ENCODE data around the gene FBXW12.

Gene FBXW12

DNA sequence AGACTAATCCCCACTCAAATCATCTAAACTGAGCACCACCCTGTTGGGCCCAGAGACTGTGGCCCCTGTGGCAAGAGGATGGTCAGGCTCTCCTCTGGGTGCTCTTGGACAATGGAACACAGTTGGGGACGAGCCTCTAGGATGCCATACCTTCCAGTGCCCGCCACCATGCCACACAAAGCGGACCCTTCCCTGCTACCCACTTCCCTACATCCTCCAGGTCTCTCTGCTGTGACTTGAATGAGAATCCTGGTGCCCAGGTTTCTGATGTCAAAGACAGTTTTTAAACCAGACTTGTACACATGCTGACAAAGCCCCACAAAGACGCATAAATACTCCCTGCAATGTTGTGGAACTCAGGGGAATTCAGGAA is 63.2 kb downstream of the FBXW12 start:
- Histone ChIP-seq H3K4me1 (ENCODE audit: control insufficient read depth, insufficient read depth, low read length) (peaks cover 4% of the 10 kb centered on the region), H3K27ac (ENCODE audit: insufficient read depth, low read depth, low read length, poor library complexity, severe bottlenecking) (no peak overlapping the region), H3K4me3 (ENCODE audit: insufficient read depth, low read depth, low read length) (no peak overlapping the region), H3K27me3 (ENCODE audit: control insufficient read depth, insufficient read depth, low read length, poor library complexity, severe bottlenecking) (no peaks in the 10 kb centered on the region), H3K9me3 (ENCODE audit: control insufficient read depth, low read length) (no peaks in the 10 kb centered on the region), H3K36me3 (ENCODE audit: control insufficient read depth, insufficient read depth, low read length) (peaks cover 23% of the 10 kb centered on the region)
- 93 to 94% methylated on average over 4 of the region's 4 CpGs for WGBS, 2 experiments

DNA sequence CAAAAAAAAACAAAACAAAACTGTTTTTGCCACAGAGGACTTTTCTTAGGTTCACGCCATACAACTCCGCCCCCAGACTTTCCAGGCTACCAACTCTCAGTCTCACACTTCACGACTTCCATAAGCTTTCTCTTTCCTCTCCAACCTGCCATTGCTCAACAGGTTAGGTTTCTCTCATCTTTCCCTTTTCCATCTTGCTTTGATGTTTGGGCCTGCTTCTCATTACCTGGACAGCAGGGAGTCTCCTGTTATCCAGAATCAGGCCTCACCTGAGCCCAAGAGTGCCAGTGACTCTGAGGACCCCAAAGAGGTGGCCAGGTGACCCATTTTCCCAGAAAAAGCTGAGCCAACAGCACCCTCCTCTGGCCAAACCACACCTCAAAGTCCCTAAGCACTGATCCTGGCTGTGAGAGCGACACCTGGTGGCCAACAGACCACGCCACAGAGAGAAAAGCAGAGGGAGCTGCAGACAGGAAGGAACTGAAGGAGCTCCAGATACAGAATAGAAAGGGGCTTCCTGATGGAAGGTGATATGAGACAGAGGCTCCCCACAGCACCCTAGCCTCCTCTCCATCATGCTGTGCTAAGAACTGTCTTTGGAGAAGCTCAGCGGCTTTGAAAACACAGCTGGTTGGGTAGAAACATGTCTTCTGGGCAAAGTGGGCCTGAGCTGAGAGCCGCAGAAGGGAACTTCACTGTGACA is 63.9 kb downstream of the FBXW12 start:
- Histone ChIP-seq H3K4me3 (ENCODE audit: insufficient read depth, low read depth, low read length) (no peak overlapping the region), H3K4me1 (ENCODE audit: control insufficient read depth, insufficient read depth, low read length) (no peaks in the 10 kb centered on the region), H3K36me3 (ENCODE audit: control insufficient read depth, insufficient read depth, low read length) (peaks cover 23% of the 10 kb centered on the region), H3K9me3 (ENCODE audit: control insufficient read depth, low read length) (no peaks in the 10 kb centered on the region), H3K27me3 (ENCODE audit: control insufficient read depth, insufficient read depth, low read length, poor library complexity, severe bottlenecking) (no peaks in the 10 kb centered on the region), H3K27ac (ENCODE audit: insufficient read depth, low read depth, low read length, poor library complexity, severe bottlenecking) (no peak overlapping the region)
- WGBS, 2 experiments: 54% methylated on average over 7 of the region's 7 CpGs

DNA sequence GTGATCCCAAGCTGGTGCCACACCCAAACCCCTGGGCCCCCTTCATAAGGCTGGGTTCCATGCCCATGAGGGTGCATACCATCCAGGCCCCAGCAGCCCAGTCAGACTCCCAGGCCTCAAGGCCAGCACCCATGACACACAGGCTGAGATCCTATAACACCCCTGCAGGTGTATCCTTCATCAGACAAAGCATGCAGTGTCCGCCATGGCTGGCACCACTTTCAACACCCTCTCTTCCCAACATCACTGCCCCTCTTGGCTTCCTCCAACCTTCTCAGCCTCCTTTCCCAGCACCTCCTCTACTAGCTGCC is 64.4 kb downstream of the FBXW12 start:
- Histone ChIP-seq H3K27me3 (ENCODE audit: control insufficient read depth, insufficient read depth, low read length, poor library complexity, severe bottlenecking) (no peaks in the 10 kb centered on the region), H3K9me3 (ENCODE audit: control insufficient read depth, low read length) (no peaks in the 10 kb centered on the region), H3K36me3 (ENCODE audit: control insufficient read depth, insufficient read depth, low read length) (peaks cover 18% of the 10 kb centered on the region), H3K4me3 (ENCODE audit: insufficient read depth, low read depth, low read length) (no peak overlapping the region), H3K27ac (ENCODE audit: insufficient read depth, low read depth, low read length, poor library complexity, severe bottlenecking) (no peak overlapping the region), H3K4me1 (ENCODE audit: control insufficient read depth, insufficient read depth, low read length) (peaks cover 2% of the 10 kb centered on the region)
- WGBS, 2 experiments: 45% methylated on average over 1 of the region's 1 CpG

DNA sequence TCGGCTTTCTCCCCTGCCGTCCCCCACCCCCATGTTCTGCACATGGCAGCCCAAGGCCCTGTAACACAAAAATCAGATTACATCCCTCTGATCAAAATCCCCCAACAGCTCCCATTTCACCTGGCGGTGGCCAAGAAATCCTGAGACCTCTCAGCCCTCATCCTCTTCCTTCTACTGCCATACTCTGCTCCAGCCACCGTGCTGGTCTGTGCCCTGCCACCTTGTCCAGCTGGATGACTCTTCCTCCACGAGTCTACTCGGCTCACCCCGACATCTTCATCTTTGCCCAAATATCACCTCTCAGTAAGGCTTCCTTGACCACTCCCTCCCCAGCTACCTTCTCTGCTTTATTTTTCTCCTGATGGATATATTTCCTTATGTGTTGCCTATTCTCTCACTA is 64.8 kb downstream of the FBXW12 start:
- Histone ChIP-seq H3K4me1 (ENCODE audit: control insufficient read depth, insufficient read depth, low read length) (peaks cover 6% of the 10 kb centered on the region), H3K36me3 (ENCODE audit: control insufficient read depth, insufficient read depth, low read length) (peaks cover 15% of the 10 kb centered on the region), H3K4me3 (ENCODE audit: insufficient read depth, low read depth, low read length) (no peak overlapping the region), H3K9me3 (ENCODE audit: control insufficient read depth, low read length) (no peaks in the 10 kb centered on the region), H3K27me3 (ENCODE audit: control insufficient read depth, insufficient read depth, low read length, poor library complexity, severe bottlenecking) (no peaks in the 10 kb centered on the region), H3K27ac (ENCODE audit: insufficient read depth, low read depth, low read length, poor library complexity, severe bottlenecking) (no peak overlapping the region)
- 91 to 92% methylated on average over 7 of the region's 7 CpGs for WGBS, 2 experiments

DNA sequence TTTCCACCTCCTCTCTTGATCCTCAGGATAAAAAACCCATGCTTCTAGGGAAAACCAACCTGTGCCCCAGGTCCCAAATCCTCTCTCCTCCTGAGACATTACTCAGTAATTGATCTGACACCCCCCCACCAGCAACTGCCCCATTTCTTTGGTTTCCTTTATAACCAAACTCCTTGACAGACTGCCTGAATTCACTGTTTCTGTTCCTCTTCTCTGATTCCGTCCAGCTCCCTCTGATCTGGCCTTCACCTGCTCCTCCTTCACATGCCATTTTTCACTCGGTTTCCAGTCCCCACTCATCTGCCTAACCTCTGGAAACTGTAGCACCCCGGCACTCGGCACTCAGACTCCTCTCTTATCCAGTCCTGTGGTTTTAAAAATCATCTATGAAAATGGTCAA is 65.8 kb downstream of the FBXW12 start:
- H3K9me3 ChIP-seq (ENCODE audit: control insufficient read depth, low read length): no peaks in the 10 kb centered on the region
- peaks cover 12% of the 10 kb centered on the region for H3K36me3 ChIP-seq (ENCODE audit: control insufficient read depth, insufficient read depth, low read length)
- no peak overlapping the region for H3K4me3 ChIP-seq (ENCODE audit: insufficient read depth, low read depth, low read length)
- WGBS, 2 experiments: 87 to 92% methylated on average over 4 of the region's 4 CpGs
- H3K27ac ChIP-seq (ENCODE audit: insufficient read depth, low read depth, low read length, poor library complexity, severe bottlenecking): no peak overlapping the region
- H3K27me3 ChIP-seq (ENCODE audit: control insufficient read depth, insufficient read depth, low read length, poor library complexity, severe bottlenecking): no peaks in the 10 kb centered on the region
- H3K4me1 ChIP-seq (ENCODE audit: control insufficient read depth, insufficient read depth, low read length): peaks cover 7% of the 10 kb centered on the region

DNA sequence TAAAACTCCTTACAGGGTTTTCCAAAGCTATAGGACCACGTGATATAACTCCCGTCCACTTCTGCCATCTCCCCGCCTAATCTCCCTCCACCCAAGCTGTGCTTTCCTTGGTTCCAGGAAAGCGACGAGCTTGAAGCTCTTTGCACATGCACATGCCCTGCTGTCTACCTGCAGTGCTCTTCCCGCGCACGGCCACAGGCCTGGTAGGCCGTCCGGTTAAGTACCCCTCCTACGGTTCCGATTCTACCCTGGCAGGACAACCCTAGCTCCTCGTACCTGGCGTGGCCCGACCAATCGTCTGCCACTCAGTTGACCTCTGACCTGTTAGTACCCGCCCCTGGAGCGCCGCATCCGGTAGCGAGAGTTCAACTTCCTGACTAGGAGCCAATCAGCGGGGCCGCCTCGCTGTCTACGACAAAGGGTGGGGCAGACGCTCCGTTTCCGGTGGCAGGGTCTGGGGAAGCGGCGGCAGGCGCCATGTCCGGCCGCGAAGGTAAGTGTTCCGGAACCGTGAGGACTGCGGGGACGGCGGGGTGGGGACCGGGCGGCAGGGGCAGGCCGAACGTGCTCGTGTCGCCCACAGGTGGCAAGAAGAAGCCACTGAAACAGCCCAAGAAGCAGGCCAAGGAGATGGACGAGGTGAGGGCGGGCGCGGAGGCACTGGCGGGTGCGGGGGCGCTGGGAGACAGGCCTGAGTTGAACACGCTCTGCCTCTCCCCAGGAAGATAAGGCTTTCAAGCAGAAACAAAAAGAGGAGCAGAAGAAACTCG is 68.0 kb downstream of the FBXW12 start, which contains the start of the genes CCDC51 and TMA7:
CCDC51 (minus strand) TSS at position 300 of the 770 bp plus-strand sequence. CDS start 4,991 bp downstream, outside the sequence.
TMA7 (plus strand) TSS at position 438 of the 770 bp plus-strand sequence; CDS start at position 478, 40 bp downstream.
- WGBS, 2 experiments: 0% methylated on average over 54 of the region's 54 CpGs
- Histone ChIP-seq H3K27ac (ENCODE audit: insufficient read depth, low read depth, low read length, poor library complexity, severe bottlenecking) (no peak within 1 kb of the TSS), H3K9me3 (ENCODE audit: control insufficient read depth, low read length) (no peaks in the 10 kb centered on the region)

DNA sequence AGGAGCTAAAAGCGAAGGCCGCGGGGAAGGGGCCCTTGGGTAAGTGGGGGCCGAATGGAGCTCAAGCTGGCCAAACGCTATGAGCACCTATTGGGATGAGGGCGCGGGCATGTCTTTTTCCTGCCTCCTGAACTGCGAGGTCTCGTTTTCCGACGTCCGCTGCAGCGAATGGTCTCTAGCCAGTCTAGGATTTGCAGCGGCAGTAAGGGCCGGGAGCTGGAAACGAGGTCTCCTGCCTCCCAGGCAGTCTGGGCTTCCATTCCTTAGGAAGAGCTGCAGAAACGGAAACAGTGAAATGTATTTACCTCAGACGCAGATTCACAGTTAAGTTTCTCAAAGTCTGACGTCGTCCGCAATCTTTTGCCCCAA is 68.6 kb downstream of the FBXW12 start:
- 2% methylated on average over 21 of the region's 21 CpGs for WGBS, 2 experiments
- no peak overlapping the region for H3K27ac ChIP-seq (ENCODE audit: insufficient read depth, low read depth, low read length, poor library complexity, severe bottlenecking)

More for the DNA sequence above, 68.0 kb downstream of the FBXW12 start, which contains the start of the genes CCDC51 and TMA7:
- peak within 1 kb of the TSS; percentile 96 for H3K4me3 ChIP-seq (ENCODE audit: insufficient read depth, low read depth, low read length)
- no peaks in the 10 kb centered on the region for H3K27me3 ChIP-seq (ENCODE audit: control insufficient read depth, insufficient read depth, low read length, poor library complexity, severe bottlenecking)
- H3K36me3 ChIP-seq (ENCODE audit: control insufficient read depth, insufficient read depth, low read length): peaks cover 14% of the 10 kb centered on the region
- peaks cover 7% of the 10 kb centered on the region for H3K4me1 ChIP-seq (ENCODE audit: control insufficient read depth, insufficient read depth, low read length)

DNA sequence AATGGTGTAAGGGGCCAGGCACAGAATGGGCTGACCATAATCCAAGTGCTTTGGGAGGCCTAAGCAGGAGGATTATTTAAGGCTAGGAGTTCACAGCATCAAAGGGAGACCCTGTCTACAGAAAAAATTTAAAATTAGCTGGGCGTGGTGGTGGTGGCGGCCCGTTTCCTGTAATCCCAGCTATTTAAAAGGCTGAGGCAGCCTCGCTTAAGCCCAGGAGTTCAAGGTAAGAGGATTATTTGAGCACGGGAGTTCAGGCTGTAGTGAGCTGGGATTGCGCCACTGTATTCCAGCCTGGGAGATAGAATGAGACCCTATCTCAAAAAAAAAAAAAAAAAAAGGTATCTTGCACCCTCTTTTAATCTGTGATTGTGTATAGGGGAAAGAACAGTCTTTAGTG is 69.9 kb downstream of the FBXW12 start:
- no peak overlapping the region for H3K27ac ChIP-seq (ENCODE audit: insufficient read depth, low read depth, low read length, poor library complexity, severe bottlenecking)
- no peaks in the 10 kb centered on the region for H3K9me3 ChIP-seq (ENCODE audit: control insufficient read depth, low read length)
- H3K4me1 ChIP-seq (ENCODE audit: control insufficient read depth, insufficient read depth, low read length): peaks cover 12% of the 10 kb centered on the region
- H3K27me3 ChIP-seq (ENCODE audit: control insufficient read depth, insufficient read depth, low read length, poor library complexity, severe bottlenecking): no peaks in the 10 kb centered on the region
- no peak overlapping the region for H3K4me3 ChIP-seq (ENCODE audit: insufficient read depth, low read depth, low read length)
- peaks cover 14% of the 10 kb centered on the region for H3K36me3 ChIP-seq (ENCODE audit: control insufficient read depth, insufficient read depth, low read length)
- 91 to 95% methylated on average over 6 of the region's 6 CpGs for WGBS, 2 experiments

More for the DNA sequence above, 68.6 kb downstream of the FBXW12 start:
- H3K9me3 ChIP-seq (ENCODE audit: control insufficient read depth, low read length): no peaks in the 10 kb centered on the region
- no peaks in the 10 kb centered on the region for H3K27me3 ChIP-seq (ENCODE audit: control insufficient read depth, insufficient read depth, low read length, poor library complexity, severe bottlenecking)
- peaks cover 14% of the 10 kb centered on the region for H3K36me3 ChIP-seq (ENCODE audit: control insufficient read depth, insufficient read depth, low read length)
- peaks cover 8% of the 10 kb centered on the region for H3K4me1 ChIP-seq (ENCODE audit: control insufficient read depth, insufficient read depth, low read length)
- peak overlapping the region; percentile 96 for H3K4me3 ChIP-seq (ENCODE audit: insufficient read depth, low read depth, low read length)

Data from ectodermal cell (in vitro differentiated cells).